MM.1S (cell line): ENCODE results near the gene CCDC28B.

Source experiments
- DNase-seq: peaks from one replicate; pipeline ENCODE4 v3.0.0-alpha.2; 2015
- H2AFZ ChIP-seq: fragments of 300-600 bp; sonication (generic); 2 replicates; pipeline ENCODE4 v1.6.0; 2016; ENCODE audit warnings: antibody characterized with exemption, low read length
- H3F3A ChIP-seq: fragments of 300-600 bp; sonication (generic); 2 replicates; pipeline ENCODE4 v1.6.1; 2016; ENCODE audit warnings: mild to moderate bottlenecking, antibody characterized with exemption, low read length, moderate library complexity, mixed read lengths; ENCODE audit not compliant: insufficient read depth
- H3K27ac ChIP-seq: fragments of 300-600 bp; sonication (generic); 2 replicates; pipeline ENCODE4 v1.5.1; 2016; ENCODE audit warnings: mild to moderate bottlenecking, low read length
- H3K27me3 ChIP-seq: fragments of 300-600 bp; sonication (generic); replicated peaks from 2 replicates; pipeline ENCODE4 v1.6.0; 2016; ENCODE audit warnings: low read length; ENCODE audit not compliant: insufficient read depth
- H3K36me3 ChIP-seq: fragments of 300-600 bp; sonication (generic); replicated peaks from 2 replicates; pipeline ENCODE4 v1.6.1; 2016; ENCODE audit warnings: mild to moderate bottlenecking, low read length, mixed read lengths; ENCODE audit not compliant: insufficient read depth
- H3K4me1 ChIP-seq: fragments of 300-600 bp; sonication (generic); 2 replicates; pipeline ENCODE4 v1.6.1; 2016; ENCODE audit warnings: low read length, mixed read lengths
- H3K4me2 ChIP-seq: fragments of 300-600 bp; sonication (generic); 2 replicates; pipeline ENCODE4 v1.6.0; 2016; ENCODE audit warnings: low read depth, low read length
- H3K4me3 ChIP-seq: fragments of 300-600 bp; sonication (generic); 2 replicates; pipeline ENCODE4 v1.5.1; 2016; ENCODE audit warnings: low read length, mixed read lengths
- H3K79me2 ChIP-seq: fragments of 300-600 bp; sonication (generic); 2 replicates; pipeline ENCODE4 v1.6.1; 2016; ENCODE audit warnings: mixed run types, low read length, mixed read lengths
- H3K9ac ChIP-seq: fragments of 300-600 bp; sonication (generic); 2 replicates; pipeline ENCODE4 v1.6.1; 2016; ENCODE audit warnings: low read length, mixed read lengths
- H3K9me2 ChIP-seq: fragments of 300-600 bp; sonication (generic); replicated peaks from 2 replicates; pipeline ENCODE4 v1.6.1; 2016; ENCODE audit warnings: mild to moderate bottlenecking, low read length, mixed read lengths; ENCODE audit not compliant: insufficient read depth
- H3K9me3 ChIP-seq: fragments of 300-600 bp; sonication (generic); replicated peaks from 2 replicates; pipeline ENCODE4 v1.6.1; 2016; ENCODE audit warnings: mild to moderate bottlenecking, low read length, mixed read lengths; ENCODE audit not compliant: insufficient read depth
- H4K20me1 ChIP-seq: fragments of 300-600 bp; sonication (generic); 2 replicates; pipeline ENCODE4 v1.6.1; 2016; ENCODE audit warnings: mild to moderate bottlenecking, low read length, moderate library complexity, mixed read lengths; ENCODE audit not compliant: insufficient read depth
- EZH2 ChIP-seq: fragments of 300-600 bp; sonication (generic); optimal IDR thresholded peaks from 2 replicates; pipeline ENCODE3; 2017; ENCODE audit warnings: low read depth, mild to moderate bottlenecking, antibody characterized with exemption, low read length, mixed read lengths
- EZH2phosphoT487 ChIP-seq: fragments of 300-600 bp; sonication (generic); IDR thresholded peaks from 2 replicates; pipeline ENCODE4 v1.6.1; 2018; ENCODE audit warnings: antibody characterized with exemption, low read length
- TF ChIP-seq, protein P1 (sequence below): fragments of 300-600 bp; sonication (generic); IDR thresholded peaks from 2 replicates; pipeline ENCODE4 v1.5.1; 2016; ENCODE audit warnings: antibody characterized with exemption, low read length, mixed read lengths

The CCDC28B gene

DNA sequence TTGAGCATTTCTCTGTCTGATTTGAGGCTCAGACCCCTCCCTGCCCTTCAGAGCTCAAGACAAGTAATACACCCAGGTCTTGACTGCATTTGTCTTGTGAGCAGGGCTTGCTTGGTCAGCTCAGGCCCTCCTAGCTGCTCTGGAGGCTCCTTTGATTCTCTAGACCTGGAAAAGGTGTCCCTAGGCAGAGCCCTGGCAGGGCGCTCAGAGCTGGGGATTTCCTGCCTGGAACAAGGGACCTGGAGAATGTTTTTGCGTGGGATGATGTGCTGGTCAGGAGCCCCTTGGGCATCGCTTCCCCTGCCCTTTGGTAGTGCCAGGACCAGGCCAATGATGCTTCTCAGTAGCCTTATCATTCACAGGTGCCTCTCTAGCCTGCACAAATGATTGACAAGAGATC, 4.9 kb upstream of the CCDC28B start:
- no peak overlapping the region for H3K9ac ChIP-seq
- no peaks in the 10 kb centered on the region for H3K9me2 ChIP-seq
- peaks cover 22% of the 10 kb centered on the region for H3K36me3 ChIP-seq
- H3K4me1 ChIP-seq: peaks cover 39% of the 10 kb centered on the region
- no peak for DNase-seq
- no peak overlapping the region for H3K27ac ChIP-seq
- peaks cover 8% of the 10 kb centered on the region; the same call in 1 of the 2 replicates for H3K79me2 ChIP-seq
- peaks cover 22% of the 10 kb centered on the region for H4K20me1 ChIP-seq
- H3K4me3 ChIP-seq: no peak overlapping the region
- peaks cover 25% of the 10 kb centered on the region for H3F3A ChIP-seq
- no peak overlapping the region for H3K4me2 ChIP-seq
- TF ChIP-seq, protein P1, sequence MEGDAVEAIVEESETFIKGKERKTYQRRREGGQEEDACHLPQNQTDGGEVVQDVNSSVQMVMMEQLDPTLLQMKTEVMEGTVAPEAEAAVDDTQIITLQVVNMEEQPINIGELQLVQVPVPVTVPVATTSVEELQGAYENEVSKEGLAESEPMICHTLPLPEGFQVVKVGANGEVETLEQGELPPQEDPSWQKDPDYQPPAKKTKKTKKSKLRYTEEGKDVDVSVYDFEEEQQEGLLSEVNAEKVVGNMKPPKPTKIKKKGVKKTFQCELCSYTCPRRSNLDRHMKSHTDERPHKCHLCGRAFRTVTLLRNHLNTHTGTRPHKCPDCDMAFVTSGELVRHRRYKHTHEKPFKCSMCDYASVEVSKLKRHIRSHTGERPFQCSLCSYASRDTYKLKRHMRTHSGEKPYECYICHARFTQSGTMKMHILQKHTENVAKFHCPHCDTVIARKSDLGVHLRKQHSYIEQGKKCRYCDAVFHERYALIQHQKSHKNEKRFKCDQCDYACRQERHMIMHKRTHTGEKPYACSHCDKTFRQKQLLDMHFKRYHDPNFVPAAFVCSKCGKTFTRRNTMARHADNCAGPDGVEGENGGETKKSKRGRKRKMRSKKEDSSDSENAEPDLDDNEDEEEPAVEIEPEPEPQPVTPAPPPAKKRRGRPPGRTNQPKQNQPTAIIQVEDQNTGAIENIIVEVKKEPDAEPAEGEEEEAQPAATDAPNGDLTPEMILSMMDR: no peak
- TF ChIP-seq EZH2phosphoT487: no peak
- TF ChIP-seq EZH2: no peak
- H3K27me3 ChIP-seq: 0 out of 2 replicates have a peak, but pooled peaks cover 3% of the 10 kb centered on the region
- H2AFZ ChIP-seq: no peak overlapping the region
- no peaks in the 10 kb centered on the region for H3K9me3 ChIP-seq

DNA sequence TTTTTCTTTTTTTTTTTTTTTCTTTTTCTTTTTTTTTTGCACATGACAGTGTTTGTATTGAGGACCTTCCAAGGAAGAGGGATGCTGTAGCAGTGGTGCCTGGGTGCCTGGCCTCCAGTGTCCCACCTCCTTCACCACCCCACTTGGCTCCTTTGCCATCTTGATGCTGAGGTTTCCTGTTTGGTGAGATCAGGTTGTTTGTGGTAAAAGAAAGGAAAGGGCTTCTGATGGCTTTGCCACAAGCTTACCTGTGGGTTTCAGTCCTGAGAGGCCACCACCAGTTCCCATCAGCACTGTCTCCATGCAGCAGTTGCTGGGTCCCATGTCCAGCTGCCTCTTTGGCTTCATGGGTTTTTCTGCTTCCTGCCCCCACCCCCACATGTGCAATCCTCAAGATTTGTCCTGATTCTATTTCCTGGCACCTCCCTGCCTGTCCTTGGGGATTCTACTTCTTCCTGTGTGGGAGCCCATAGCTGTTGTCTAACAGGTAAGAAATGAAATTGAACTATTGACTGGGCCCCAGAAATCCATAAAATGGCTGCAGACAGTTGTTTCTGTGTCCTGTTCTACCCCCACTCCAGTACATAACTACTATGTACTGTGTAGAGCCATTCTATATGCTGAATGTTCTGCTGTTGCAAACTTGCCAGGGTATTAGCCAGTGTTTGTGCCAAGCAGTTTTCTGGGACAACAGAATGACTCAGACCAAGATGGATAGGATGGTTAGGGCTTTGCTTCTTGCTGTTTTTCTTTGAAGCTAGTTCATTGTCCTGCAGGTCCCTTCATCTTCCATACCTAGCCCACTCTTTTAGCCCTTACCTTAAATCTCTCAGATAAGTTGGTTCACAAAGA, 4.2 kb upstream of the CCDC28B start:
- peaks cover 20% of the 10 kb centered on the region for H3K36me3 ChIP-seq
- DNase-seq: peak; percentile 72
- H2AFZ ChIP-seq: no peak overlapping the region
- no peaks in the 10 kb centered on the region for H3K9me2 ChIP-seq
- no peak overlapping the region for H3K27ac ChIP-seq
- H4K20me1 ChIP-seq: peaks cover 22% of the 10 kb centered on the region
- H3K27me3 ChIP-seq: 0 out of 2 replicates have a peak, but pooled peaks cover 3% of the 10 kb centered on the region
- peaks cover 45% of the 10 kb centered on the region for H3K4me1 ChIP-seq
- no peak overlapping the region for H3K9ac ChIP-seq
- no peak overlapping the region for H3K4me3 ChIP-seq
- no peaks in the 10 kb centered on the region for H3K9me3 ChIP-seq
- 0 out of 2 replicates have a peak overlapping the region, but pooled peaks have one; percentile 8 for H3K4me2 ChIP-seq
- no peak for TF ChIP-seq EZH2
- TF ChIP-seq, protein P1: no peak
- no peak for TF ChIP-seq EZH2phosphoT487
- H3F3A ChIP-seq: peaks cover 25% of the 10 kb centered on the region
- peaks cover 7% of the 10 kb centered on the region; the same call in 1 of the 2 replicates for H3K79me2 ChIP-seq

DNA sequence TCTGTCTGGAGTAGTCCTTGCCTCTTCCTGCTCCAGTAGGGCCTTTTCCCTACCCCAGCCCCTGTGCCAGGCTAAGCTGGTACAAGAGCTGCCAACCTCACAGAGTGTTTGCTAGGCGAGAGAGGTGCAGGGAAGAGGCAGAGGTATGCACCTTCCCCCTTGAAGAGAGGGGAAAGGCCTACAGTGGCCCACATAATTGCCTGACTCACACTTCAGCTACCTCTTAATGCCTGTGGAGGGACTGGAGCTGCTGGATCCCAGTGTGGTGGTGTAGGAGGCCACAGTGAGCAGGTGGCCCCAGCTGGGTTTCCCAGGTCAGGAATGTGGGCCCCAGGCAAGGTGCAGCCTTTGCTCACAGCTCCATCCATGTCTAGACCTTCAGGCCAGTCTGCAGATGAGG, 3.3 kb upstream of the CCDC28B start:
- no peak overlapping the region for H3K9ac ChIP-seq
- H3K27me3 ChIP-seq: 0 out of 2 replicates have a peak, but pooled peaks cover 3% of the 10 kb centered on the region
- H3K27ac ChIP-seq: no peak overlapping the region
- H3F3A ChIP-seq: peaks cover 29% of the 10 kb centered on the region
- DNase-seq: no peak
- H2AFZ ChIP-seq: no peak overlapping the region
- no peak for TF ChIP-seq EZH2
- no peak overlapping the region for H3K4me2 ChIP-seq
- peaks cover 22% of the 10 kb centered on the region for H4K20me1 ChIP-seq
- H3K4me1 ChIP-seq: peaks cover 54% of the 10 kb centered on the region
- no peak overlapping the region for H3K4me3 ChIP-seq
- H3K79me2 ChIP-seq: no peaks in the 10 kb centered on the region
- H3K36me3 ChIP-seq: peaks cover 12% of the 10 kb centered on the region
- H3K9me3 ChIP-seq: no peaks in the 10 kb centered on the region
- no peaks in the 10 kb centered on the region for H3K9me2 ChIP-seq

DNA sequence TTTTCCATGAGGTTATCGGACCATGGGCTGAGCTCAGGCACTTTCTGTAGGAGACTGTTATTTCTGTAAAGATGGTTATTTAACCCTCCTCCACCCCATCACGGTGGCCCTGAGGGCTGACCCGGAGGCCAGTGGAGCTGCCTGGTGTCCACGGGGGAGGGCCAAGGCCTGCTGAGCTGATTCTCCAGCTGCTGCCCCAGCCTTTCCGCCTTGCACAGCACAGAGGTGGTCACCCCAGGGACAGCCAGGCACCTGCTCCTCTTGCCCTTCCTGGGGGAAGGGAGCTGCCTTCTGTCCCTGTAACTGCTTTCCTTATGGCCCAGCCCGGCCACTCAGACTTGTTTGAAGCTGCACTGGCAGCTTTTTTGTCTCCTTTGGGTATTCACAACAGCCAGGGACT, 2.6 kb upstream of the CCDC28B start:
- Histone ChIP-seq H3K36me3 (peaks cover 8% of the 10 kb centered on the region), H3K9ac (no peak overlapping the region), H3F3A (peaks cover 29% of the 10 kb centered on the region), H3K4me1 (peaks cover 55% of the 10 kb centered on the region), H3K27ac (no peak overlapping the region), H3K4me3 (no peak overlapping the region), H4K20me1 (peaks cover 22% of the 10 kb centered on the region), H2AFZ (no peak overlapping the region), H3K27me3 (0 out of 2 replicates have a peak, but pooled peaks cover 3% of the 10 kb centered on the region), H3K9me2 (no peaks in the 10 kb centered on the region), H3K4me2 (no peak overlapping the region), H3K9me3 (no peaks in the 10 kb centered on the region), H3K79me2 (no peaks in the 10 kb centered on the region)
- TF ChIP-seq, protein P1: no peak
- TF ChIP-seq EZH2 (no peak), EZH2phosphoT487 (no peak)
- no peak for DNase-seq
